Mesendoderm (in vitro differentiated cells): ENCODE measurements around the gene KLRD1.

ENCODE experiments used
- DNase-seq: peaks from one replicate; pipeline ENCODE4 v3.0.0; 2013
- H2AK5ac ChIP-seq: 2 replicates; pipeline ENCODE4 v1.6.1; 2013; ENCODE audit warnings: low read length, inconsistent platforms
- H2BK120ac ChIP-seq: 2 replicates; pipeline ENCODE4 v1.6.1; 2013; ENCODE audit warnings: low read depth, mild to moderate bottlenecking, low read length, moderate library complexity, mixed read lengths
- H2BK15ac ChIP-seq: replicated peaks from 2 replicates; pipeline ENCODE4 v1.6.1; 2013; ENCODE audit warnings: low read depth, mild to moderate bottlenecking, moderate library complexity
- H2BK5ac ChIP-seq: 2 replicates; pipeline ENCODE4 v1.6.1; 2013; ENCODE audit warnings: low read length, inconsistent platforms
- H3K18ac ChIP-seq: 2 replicates; pipeline ENCODE4 v1.6.1; 2013; ENCODE audit warnings: mild to moderate bottlenecking, low read length, mixed read lengths
- H3K23ac ChIP-seq: one replicate; pipeline ENCODE4 v1.6.1; 2013; ENCODE audit warnings: low read length
- H3K27ac ChIP-seq: 2 replicates; pipeline ENCODE4 v1.5.1; 2013; ENCODE audit warnings: low read depth, mild to moderate bottlenecking, inconsistent platforms, low read length, moderate library complexity
- H3K27me3 ChIP-seq: 2 replicates; pipeline ENCODE4 v1.6.1; 2013; ENCODE audit warnings: low read length, control low read depth, mild to moderate bottlenecking, inconsistent platforms; ENCODE audit not compliant: insufficient read depth, poor library complexity
- H3K36me3 ChIP-seq: 2 replicates; pipeline ENCODE4 v1.6.1; 2013; ENCODE audit warnings: low read length, inconsistent platforms; ENCODE audit not compliant: control insufficient read depth, insufficient read depth
- H3K4ac ChIP-seq: one replicate; pipeline ENCODE4 v1.6.1; 2013; ENCODE audit warnings: low read depth, mild to moderate bottlenecking, low read length, moderate library complexity
- H3K4me1 ChIP-seq: 2 replicates; pipeline ENCODE4 v1.6.1; 2013; ENCODE audit warnings: low read depth, low read length, inconsistent platforms; ENCODE audit not compliant: control insufficient read depth
- H3K4me2 ChIP-seq: 2 replicates; pipeline ENCODE4 v1.6.1; 2013; ENCODE audit warnings: low read length
- H3K4me3 ChIP-seq: 2 replicates; pipeline ENCODE4 v1.5.1; 2013; ENCODE audit warnings: mild to moderate bottlenecking, low read length
- H3K56ac ChIP-seq: one replicate; pipeline ENCODE4 v1.6.1; 2013; ENCODE audit warnings: low read length
- H3K79me1 ChIP-seq: 2 replicates; pipeline ENCODE4 v1.6.1; 2013; ENCODE audit warnings: low read length, inconsistent platforms
- H3K79me2 ChIP-seq: 2 replicates; pipeline ENCODE4 v1.6.1; 2013; ENCODE audit warnings: mild to moderate bottlenecking, low read length; ENCODE audit not compliant: control insufficient read depth, insufficient read depth
- H3K9ac ChIP-seq: 2 replicates; pipeline ENCODE4 v1.6.1; 2013; ENCODE audit warnings: low read length, inconsistent platforms
- H4K5ac ChIP-seq: one replicate; pipeline ENCODE4 v1.6.1; 2013; ENCODE audit warnings: low read length
- H4K8ac ChIP-seq: one replicate; pipeline ENCODE4 v1.6.1; 2013; ENCODE audit warnings: low read depth, mild to moderate bottlenecking, control low read depth, low read length, moderate library complexity
- WGBS: extraction: QIAGEN DNeasy Blood & Tissue Kit; methylation state at CpG from one replicate; pipeline ENCODE4 v1.1.7; 2013; ENCODE audit warnings: low lambda C conversion rate, missing lambda C conversion rate; ENCODE audit not compliant: insufficient coverage; ENCODE audit errors: extremely low coverage; 5-methylcytosine and 5-hydroxymethylcytosine counted together

KLRD1 gene

DNA sequence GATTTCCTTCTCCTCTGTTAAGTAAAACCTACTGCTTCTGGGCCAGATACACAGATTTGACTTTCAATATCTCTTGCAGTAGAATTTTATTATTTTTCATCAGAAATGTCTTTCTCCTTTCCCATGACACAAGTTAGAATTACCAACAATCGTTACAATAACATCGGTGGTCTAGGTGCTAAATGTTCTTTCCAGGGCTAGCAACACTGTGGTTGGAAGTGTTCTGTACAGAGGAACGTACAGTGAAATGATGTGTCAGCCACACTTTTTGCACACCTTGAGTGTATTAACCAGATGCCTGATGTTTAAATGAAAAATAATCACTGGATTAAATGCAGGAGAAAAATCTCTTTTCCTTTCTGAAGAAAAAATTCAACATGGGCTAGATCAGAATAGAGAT lies 27.7 kb upstream of the KLRD1 start:
- H2BK120ac ChIP-seq: no peak overlapping the region
- no peak overlapping the region for H4K5ac ChIP-seq
- H4K8ac ChIP-seq: no peak overlapping the region
- H3K27me3 ChIP-seq: no peaks in the 10 kb centered on the region
- no peak overlapping the region for H3K27ac ChIP-seq
- WGBS: no CpG with 5 or more reads among the region's 3 CpGs
- no peak for DNase-seq
- H2BK5ac ChIP-seq: no peak overlapping the region
- no peak overlapping the region for H3K4me3 ChIP-seq
- no peaks in the 10 kb centered on the region for H3K79me2 ChIP-seq
- no peak overlapping the region for H3K4ac ChIP-seq
- no peaks in the 10 kb centered on the region for H3K4me1 ChIP-seq
- no peak overlapping the region for H3K23ac ChIP-seq
- H3K36me3 ChIP-seq: no peaks in the 10 kb centered on the region
- no peak overlapping the region for H3K9ac ChIP-seq
- no peak overlapping the region for H3K56ac ChIP-seq
- no peak overlapping the region for H3K4me2 ChIP-seq
- no peak overlapping the region for H2BK15ac ChIP-seq
- H3K18ac ChIP-seq: no peak overlapping the region
- H2AK5ac ChIP-seq: no peak overlapping the region
- no peaks in the 10 kb centered on the region for H3K79me1 ChIP-seq

- Histone ChIP-seq H3K23ac (no peak overlapping the region), H2BK120ac (no peak overlapping the region), H3K79me1 (no peaks in the 10 kb centered on the region), H3K4me3 (no peak overlapping the region), H2AK5ac (no peak overlapping the region), H3K27ac (no peak overlapping the region), H3K4ac (no peak overlapping the region), H3K4me1 (no peaks in the 10 kb centered on the region), H2BK15ac (no peak overlapping the region), H3K79me2 (no peaks in the 10 kb centered on the region), H3K27me3 (no peaks in the 10 kb centered on the region), H3K56ac (no peak overlapping the region), H3K9ac (no peak overlapping the region), H2BK5ac (no peak overlapping the region), H3K4me2 (no peak overlapping the region), H3K36me3 (no peaks in the 10 kb centered on the region), H3K18ac (no peak overlapping the region), H4K5ac (no peak overlapping the region), H4K8ac (no peak overlapping the region)
- WGBS: no CpG with 5 or more reads among the region's 4 CpGs
- no peak for DNase-seq
These were observed 24.6 kb upstream of the KLRD1 start for GRCh38 chr12:10283027-10283426.

- H3K79me2 ChIP-seq: no peaks in the 10 kb centered on the region
- no peak overlapping the region for H3K9ac ChIP-seq
- H3K27me3 ChIP-seq: no peaks in the 10 kb centered on the region
- WGBS: no CpG with 5 or more reads among the region's 6 CpGs
- no peaks in the 10 kb centered on the region for H3K36me3 ChIP-seq
- H3K4me2 ChIP-seq: no peak overlapping the region
- no peak overlapping the region for H2BK5ac ChIP-seq
- H3K23ac ChIP-seq: no peak overlapping the region
- no peak overlapping the region for H3K56ac ChIP-seq
- no peak overlapping the region for H2BK120ac ChIP-seq
- H3K4me1 ChIP-seq: no peaks in the 10 kb centered on the region
- no peak overlapping the region for H3K18ac ChIP-seq
- no peak overlapping the region for H3K4ac ChIP-seq
- no peak overlapping the region for H4K5ac ChIP-seq
- no peak overlapping the region for H3K4me3 ChIP-seq
- H4K8ac ChIP-seq: no peak overlapping the region
- no peaks in the 10 kb centered on the region for H3K79me1 ChIP-seq
- H2BK15ac ChIP-seq: no peak overlapping the region
- H3K27ac ChIP-seq: no peak overlapping the region
- DNase-seq: no peak
- no peak overlapping the region for H2AK5ac ChIP-seq
These were observed 21.8 kb upstream of the KLRD1 start for GRCh38 chr12:10285919-10286318.

DNA sequence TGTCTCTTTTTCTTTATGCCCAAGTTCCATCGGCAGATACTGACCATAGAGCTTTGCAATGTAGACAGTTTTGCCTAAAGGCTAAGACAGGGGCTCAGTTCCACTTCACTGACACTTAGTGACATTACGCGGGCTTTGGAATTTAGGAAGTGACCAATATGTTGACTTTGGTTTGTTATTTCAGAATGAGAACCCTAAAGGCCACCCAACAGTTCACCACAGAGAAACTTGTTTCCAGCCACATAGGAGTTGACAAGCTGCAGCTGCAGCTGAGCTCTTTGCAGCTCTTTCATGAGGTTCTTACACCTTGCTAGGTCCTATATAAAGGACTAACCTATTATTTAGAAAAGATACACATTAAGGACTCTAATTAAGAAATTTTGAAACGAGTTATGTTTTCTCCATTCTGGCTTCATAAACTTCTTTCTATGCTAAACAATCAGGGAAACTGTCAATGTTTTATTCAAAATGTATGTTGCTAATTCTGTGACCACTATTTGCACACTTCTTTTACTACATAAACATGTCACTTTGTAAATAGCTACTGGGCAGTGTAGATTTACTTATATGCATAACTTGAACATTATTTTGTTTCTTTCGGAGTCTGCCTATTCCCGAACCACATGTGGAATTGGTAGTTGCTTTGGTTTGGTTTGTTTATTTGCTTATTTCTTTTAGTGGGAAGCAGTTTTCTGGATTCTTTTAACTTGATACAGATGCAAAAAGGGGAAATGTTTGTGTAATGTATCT lies 18.5 kb upstream of the KLRD1 start:
- no peak overlapping the region for H2AK5ac ChIP-seq
- no peak overlapping the region for H3K23ac ChIP-seq
- no peaks in the 10 kb centered on the region for H3K4me1 ChIP-seq
- no peak overlapping the region for H3K4me2 ChIP-seq
- H2BK120ac ChIP-seq: no peak overlapping the region
- no peak overlapping the region for H3K4me3 ChIP-seq
- H4K5ac ChIP-seq: no peak overlapping the region
- no CpG with 5 or more reads among the region's 6 CpGs for WGBS
- no peak overlapping the region for H3K56ac ChIP-seq
- H3K36me3 ChIP-seq: no peaks in the 10 kb centered on the region
- no peak overlapping the region for H4K8ac ChIP-seq
- no peaks in the 10 kb centered on the region for H3K27me3 ChIP-seq
- no peak overlapping the region for H2BK5ac ChIP-seq
- no peak overlapping the region for H3K9ac ChIP-seq
- H3K79me2 ChIP-seq: no peaks in the 10 kb centered on the region
- H3K18ac ChIP-seq: no peak overlapping the region
- no peak overlapping the region for H3K4ac ChIP-seq
- H3K27ac ChIP-seq: no peak overlapping the region
- DNase-seq: no peak
- H3K79me1 ChIP-seq: no peaks in the 10 kb centered on the region
- H2BK15ac ChIP-seq: no peak overlapping the region

- no peak overlapping the region for H3K4me2 ChIP-seq
- no peak overlapping the region for H3K27ac ChIP-seq
- no peak overlapping the region for H3K4ac ChIP-seq
- H3K4me1 ChIP-seq: no peaks in the 10 kb centered on the region
- H2AK5ac ChIP-seq: no peak overlapping the region
- no peaks in the 10 kb centered on the region for H3K79me2 ChIP-seq
- H3K18ac ChIP-seq: no peak overlapping the region
- DNase-seq: no peak
- H3K23ac ChIP-seq: no peak overlapping the region
- H2BK120ac ChIP-seq: no peak overlapping the region
- no peaks in the 10 kb centered on the region for H3K79me1 ChIP-seq
- no peak overlapping the region for H2BK5ac ChIP-seq
- no peak overlapping the region for H2BK15ac ChIP-seq
- no peak overlapping the region for H3K9ac ChIP-seq
- H3K36me3 ChIP-seq: no peaks in the 10 kb centered on the region
- H4K8ac ChIP-seq: no peak overlapping the region
- H3K56ac ChIP-seq: no peak overlapping the region
- no peak overlapping the region for H3K4me3 ChIP-seq
- no peaks in the 10 kb centered on the region for H3K27me3 ChIP-seq
- H4K5ac ChIP-seq: no peak overlapping the region
These were observed 16.6 kb upstream of the KLRD1 start for GRCh38 chr12:10291030-10291429.

- H2BK5ac ChIP-seq: no peak overlapping the region
- H3K36me3 ChIP-seq: no peaks in the 10 kb centered on the region
- no peaks in the 10 kb centered on the region for H3K4me1 ChIP-seq
- H4K8ac ChIP-seq: no peak overlapping the region
- H3K4ac ChIP-seq: no peak overlapping the region
- no peak overlapping the region for H4K5ac ChIP-seq
- WGBS: no CpG with 5 or more reads among the region's 4 CpGs
- no peak overlapping the region for H3K4me3 ChIP-seq
- no peak overlapping the region for H3K4me2 ChIP-seq
- no peak for DNase-seq
- H3K9ac ChIP-seq: no peak overlapping the region
- no peaks in the 10 kb centered on the region for H3K79me2 ChIP-seq
- no peak overlapping the region for H3K18ac ChIP-seq
- no peak overlapping the region for H3K56ac ChIP-seq
- H2BK15ac ChIP-seq: no peak overlapping the region
- H2AK5ac ChIP-seq: no peak overlapping the region
- H3K79me1 ChIP-seq: no peaks in the 10 kb centered on the region
- H3K23ac ChIP-seq: no peak overlapping the region
- no peak overlapping the region for H2BK120ac ChIP-seq
- no peak overlapping the region for H3K27ac ChIP-seq
- no peaks in the 10 kb centered on the region for H3K27me3 ChIP-seq
These were observed 14.5 kb upstream of the KLRD1 start for GRCh38 chr12:10293151-10293550.
